ENCODE data around the gene PTH2R. TPM values are rescaled to one million over a fixed set of nuclear protein-coding genes. Genes with fewer than 3 reads are reported as not detected.
"Not testable (repeated sequence)": the region's sequence is repeated elsewhere in the genome, so short reads cannot be mapped to it uniquely, and the experiment has no call there.

Gene PTH2R
- total RNA-seq, 4 donors from 2014 or later = not detected

GRCh38 chr2:208492069-208492468 lies 85.5 kb downstream of the PTH2R start:
- intact Hi-C loops (cut with DNase I) = no loop called here
- TF ChIP-seq POLR2A (IDR thresholded peaks at IDR 0.05) (no peak), CTCF (IDR thresholded peaks at IDR 0.05) (no peak)
- Histone ChIP-seq H3K9me3 (no peaks in the 10 kb centered on the region), H3K27me3 (no peaks in the 10 kb centered on the region), H3K4me3 (replicated peaks in 1 of 3) (no peak overlapping the region), H3K36me3 (no peaks in the 10 kb centered on the region), H3K27ac (no peak overlapping the region), H3K4me1 (no peaks in the 10 kb centered on the region)
- WGBS, 2 donors = 22 to 33% methylated on average over 3 of the region's 3 CpGs
- DNase-seq = no peak

GRCh38 chr2:208493186-208493585 lies 86.6 kb downstream of the PTH2R start:
- TF ChIP-seq POLR2A (IDR thresholded peaks at IDR 0.05) (no peak), CTCF (IDR thresholded peaks at IDR 0.05) (no peak)
- intact Hi-C loops (cut with DNase I) = no loop called here
- no peak for DNase-seq
- Histone ChIP-seq H3K27me3 (no peaks in the 10 kb centered on the region), H3K4me1 (no peaks in the 10 kb centered on the region), H3K9me3 (no peaks in the 10 kb centered on the region), H3K36me3 (no peaks in the 10 kb centered on the region), H3K27ac (no peak overlapping the region), H3K4me3 (replicated peaks in 1 of 3) (no peak overlapping the region)
- WGBS, 2 donors = 86 to 90% methylated on average over 9 to 12 of the region's 12 CpGs

GRCh38 chr2:208496129-208496528 lies 89.5 kb downstream of the PTH2R start:
- H3K27ac ChIP-seq = no peak overlapping the region
- H3K4me1 ChIP-seq = no peaks in the 10 kb centered on the region
- intact Hi-C loops (cut with DNase I) = no loop called here
- no peaks in the 10 kb centered on the region for H3K27me3 ChIP-seq
- H3K9me3 ChIP-seq = no peaks in the 10 kb centered on the region
- H3K36me3 ChIP-seq = no peaks in the 10 kb centered on the region
- no peak for DNase-seq
- TF ChIP-seq CTCF (IDR thresholded peaks at IDR 0.05) (no peak), POLR2A (IDR thresholded peaks at IDR 0.05) (no peak)
- H3K4me3 ChIP-seq (replicated peaks in 1 of 3) = no peak overlapping the region
- WGBS, 2 donors = 49 to 54% methylated on average over 2 of the region's 2 CpGs

GRCh38 chr2:208501206-208501605 lies 94.6 kb downstream of the PTH2R start:
- TF ChIP-seq POLR2A (IDR thresholded peaks at IDR 0.05) (no peak), CTCF (IDR thresholded peaks at IDR 0.05) (no peak)
- DNase-seq = no peak
- H3K4me1 ChIP-seq = no peaks in the 10 kb centered on the region
- H3K9me3 ChIP-seq = no peaks in the 10 kb centered on the region
- H3K27me3 ChIP-seq = no peaks in the 10 kb centered on the region
- H3K4me3 ChIP-seq (replicated peaks in 1 of 3) = no peak overlapping the region
- no peak overlapping the region for H3K27ac ChIP-seq
- intact Hi-C loops (cut with DNase I) = no loop called here
- WGBS, 2 donors = 30 to 37% methylated on average over 5 to 7 of the region's 7 CpGs
- H3K36me3 ChIP-seq = no peaks in the 10 kb centered on the region

GRCh38 chr2:208502288-208502687 lies 95.7 kb downstream of the PTH2R start:
- no peaks in the 10 kb centered on the region for H3K9me3 ChIP-seq
- no peaks in the 10 kb centered on the region for H3K4me1 ChIP-seq
- intact Hi-C loops (cut with DNase I) = no loop called here
- no peak for DNase-seq
- H3K27ac ChIP-seq = no peak overlapping the region
- TF ChIP-seq POLR2A (IDR thresholded peaks at IDR 0.05) (no peak), CTCF (IDR thresholded peaks at IDR 0.05) (no peak)
- H3K36me3 ChIP-seq = no peaks in the 10 kb centered on the region
- no peaks in the 10 kb centered on the region for H3K27me3 ChIP-seq
- H3K4me3 ChIP-seq (replicated peaks in 1 of 3) = no peak overlapping the region

GRCh38 chr2:208505365-208505764 lies 98.8 kb downstream of the PTH2R start:
- H3K9me3 ChIP-seq; H3K4me1 ChIP-seq; intact Hi-C loops (cut with DNase I); H3K4me3 ChIP-seq (replicated peaks in 1 of 3); H3K27me3 ChIP-seq; H3K27ac ChIP-seq; H3K36me3 ChIP-seq; DNase-seq: not testable (repeated sequence)
- WGBS, 2 donors = 91 to 95% methylated on average over 3 of the region's 3 CpGs
